T-helper 1 cell treated with Interleukin-12 subunit alpha and Interleukin-12 subunit beta and Interleukin-4 antibody, amounts not matched to agents 30 μg/mL and 1 μg/mL, for 36 hours (primary cell): ENCODE results near the gene DLG2.
"Not testable (repeated sequence)": the region's sequence is repeated elsewhere in the genome, so short reads cannot be mapped to it uniquely, and the experiment has no call there.

Experiments used
- H3K27ac Mint-ChIP-seq: one replicate; pipeline ENCODE4 v1.8.0; 2021; ENCODE audit warnings: mild to moderate bottlenecking, mixed read lengths
- H3K27me3 Mint-ChIP-seq: one replicate; pipeline ENCODE4 v1.8.0; 2021; ENCODE audit warnings: low read depth, mixed read lengths
- H3K36me3 Mint-ChIP-seq: one replicate; pipeline ENCODE4 v1.8.0; 2021; ENCODE audit warnings: low read depth, mixed read lengths
- H3K4me1 Mint-ChIP-seq: one replicate; pipeline ENCODE4 v1.8.0; 2021; ENCODE audit warnings: low read depth, mixed read lengths
- H3K4me3 Mint-ChIP-seq: one replicate; pipeline ENCODE4 v1.8.0; 2021; ENCODE audit warnings: mild to moderate bottlenecking, moderate library complexity, mixed read lengths
- H3K9me3 Mint-ChIP-seq: one replicate; pipeline ENCODE4 v1.8.0; 2021; ENCODE audit warnings: mixed read lengths

Gene DLG2

DNA sequence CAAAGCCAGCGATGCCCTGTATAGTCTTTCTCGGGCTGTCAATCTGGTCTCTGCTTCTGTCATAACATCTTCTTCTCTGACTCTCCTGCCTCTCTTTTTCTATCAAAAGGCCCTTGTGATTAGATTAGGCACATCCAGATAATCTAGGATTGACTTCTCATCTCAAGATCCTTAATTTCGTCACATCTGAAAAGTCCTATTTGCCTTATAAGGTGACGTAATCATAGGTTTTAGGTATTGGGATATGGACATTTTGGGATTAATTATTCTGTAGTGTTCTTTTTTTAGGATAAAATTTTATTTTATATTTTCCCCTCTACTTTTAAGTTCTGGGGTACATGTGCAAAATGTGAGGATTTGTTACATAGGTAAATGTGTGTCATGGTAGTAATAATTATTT is 1860.2 kb downstream of the DLG2 start:
- H3K27ac Mint-ChIP-seq = no peak overlapping the region
- peaks cover 3% of the 10 kb centered on the region for H3K27me3 Mint-ChIP-seq
- H3K36me3 Mint-ChIP-seq = no peaks in the 10 kb centered on the region
- no peaks in the 10 kb centered on the region for H3K9me3 Mint-ChIP-seq
- H3K4me3 Mint-ChIP-seq = no peak overlapping the region
- no peaks in the 10 kb centered on the region for H3K4me1 Mint-ChIP-seq

DNA sequence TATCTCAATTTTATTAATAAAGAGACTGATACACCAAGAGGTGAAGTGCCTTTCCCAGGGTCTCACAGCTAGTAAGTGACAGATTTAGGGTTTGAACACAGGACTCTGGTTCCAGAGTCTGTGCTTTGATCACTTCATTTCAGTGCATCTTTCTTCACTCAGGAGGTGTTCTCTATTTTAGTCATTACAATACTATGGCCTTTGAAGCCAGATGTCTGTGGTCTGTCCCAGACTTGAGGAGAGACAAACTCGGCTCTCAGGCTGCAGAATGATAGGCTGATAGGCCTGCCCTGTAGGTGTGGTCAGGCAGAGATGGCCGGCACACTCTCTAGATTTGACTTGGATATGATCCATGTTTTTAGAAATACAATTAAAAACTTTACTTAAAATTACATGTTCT is 1862.5 kb downstream of the DLG2 start:
- Mint-ChIP-seq H3K4me3 (no peak overlapping the region), H3K27me3 (no peaks in the 10 kb centered on the region), H3K36me3 (no peaks in the 10 kb centered on the region), H3K27ac (no peak overlapping the region), H3K4me1 (no peaks in the 10 kb centered on the region), H3K9me3 (no peaks in the 10 kb centered on the region)

DNA sequence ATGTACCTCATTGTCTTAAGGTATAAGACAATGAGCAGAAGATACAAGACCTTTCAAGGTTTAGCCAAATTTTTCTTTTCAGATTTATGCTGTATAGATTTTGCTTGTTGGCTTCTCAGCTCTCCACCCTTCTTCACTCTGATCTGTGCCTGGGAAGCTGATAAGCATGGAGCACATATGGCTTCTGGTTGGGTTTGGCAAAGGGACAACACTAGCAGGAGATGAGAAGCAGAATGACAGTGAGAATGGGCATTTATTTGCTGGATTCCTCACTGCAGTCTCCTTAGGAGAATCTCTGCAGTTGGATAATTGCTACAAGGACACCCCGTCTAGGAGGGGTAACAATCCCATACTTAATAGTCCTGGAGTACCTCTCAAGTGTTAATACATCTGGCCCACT is 1866.2 kb downstream of the DLG2 start:
- Mint-ChIP-seq H3K9me3 (no peaks in the 10 kb centered on the region), H3K4me3 (no peak overlapping the region)

GRCh38 chr11:83759148-83759547 is 1868.0 kb downstream of the DLG2 start:
- Mint-ChIP-seq H3K27me3 (no peaks in the 10 kb centered on the region), H3K4me3 (no peak overlapping the region), H3K27ac (no peak overlapping the region), H3K36me3 (no peaks in the 10 kb centered on the region), H3K9me3 (no peaks in the 10 kb centered on the region), H3K4me1 (no peaks in the 10 kb centered on the region)

More for the DNA sequence above, 1866.2 kb downstream of the DLG2 start:
- H3K27me3 Mint-ChIP-seq = no peaks in the 10 kb centered on the region
- no peaks in the 10 kb centered on the region for H3K36me3 Mint-ChIP-seq
- H3K4me1 Mint-ChIP-seq = no peaks in the 10 kb centered on the region
- H3K27ac Mint-ChIP-seq = no peak overlapping the region

DNA sequence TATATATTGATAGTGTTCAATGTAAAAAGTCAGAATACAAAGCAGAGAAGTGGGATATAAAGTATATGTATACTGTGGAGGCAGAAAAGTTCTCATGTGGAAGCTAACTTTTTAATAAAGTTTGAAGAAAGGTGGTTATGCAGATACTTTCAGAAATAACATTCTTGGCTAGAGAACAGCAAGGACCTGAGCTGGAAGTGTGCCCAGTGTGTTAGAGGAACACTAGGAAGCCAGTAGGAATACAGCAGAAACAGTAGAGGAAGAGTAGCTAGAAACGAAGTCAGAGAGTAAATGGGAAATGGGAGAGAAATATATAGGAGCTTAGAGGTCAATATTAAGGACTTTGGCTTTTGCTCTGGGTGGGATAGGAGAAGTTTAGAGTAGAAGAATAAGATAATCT is 1876.1 kb downstream of the DLG2 start:
- H3K4me3 Mint-ChIP-seq = no peak overlapping the region
- no peaks in the 10 kb centered on the region for H3K4me1 Mint-ChIP-seq
- no peak overlapping the region for H3K27ac Mint-ChIP-seq
- H3K27me3 Mint-ChIP-seq = no peaks in the 10 kb centered on the region
- H3K9me3 Mint-ChIP-seq = no peaks in the 10 kb centered on the region
- H3K36me3 Mint-ChIP-seq = no peaks in the 10 kb centered on the region

DNA sequence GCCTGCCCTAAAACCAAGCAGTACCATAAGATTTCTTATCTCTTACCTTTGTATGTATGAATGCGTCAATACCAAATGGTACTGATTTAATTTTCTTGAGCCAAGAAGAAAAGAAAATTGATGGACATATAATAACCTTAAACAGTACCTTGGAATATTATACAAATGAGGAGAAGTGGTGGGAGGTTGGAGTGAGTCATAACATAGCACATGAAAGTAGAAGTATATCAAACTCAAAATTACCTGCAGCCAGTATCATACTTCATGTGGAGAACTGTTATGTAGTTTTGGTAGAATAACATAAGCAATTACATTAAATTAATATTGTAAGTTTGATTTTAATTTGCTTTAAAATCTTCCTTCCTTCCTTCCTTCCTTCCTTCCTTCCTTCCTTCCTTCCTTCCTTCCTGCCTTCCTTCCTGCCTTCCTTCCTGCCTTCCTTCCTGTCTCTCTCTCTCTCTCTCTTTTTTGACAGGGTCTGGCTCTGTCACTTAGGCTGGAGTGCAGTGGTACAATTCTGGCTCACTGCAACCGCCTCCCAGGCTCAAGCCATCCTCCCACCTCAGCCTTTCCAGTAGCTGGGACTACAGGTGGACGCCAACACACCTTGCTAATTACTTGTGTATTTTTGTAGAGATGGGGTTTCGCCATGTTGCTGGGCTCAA is 1880.1 kb downstream of the DLG2 start:
- H3K27me3 Mint-ChIP-seq = no peaks in the 10 kb centered on the region
- H3K27ac Mint-ChIP-seq = no peak overlapping the region
- no peaks in the 10 kb centered on the region for H3K36me3 Mint-ChIP-seq
- H3K4me3 Mint-ChIP-seq = no peak overlapping the region
- no peaks in the 10 kb centered on the region for H3K9me3 Mint-ChIP-seq
- no peaks in the 10 kb centered on the region for H3K4me1 Mint-ChIP-seq

DNA sequence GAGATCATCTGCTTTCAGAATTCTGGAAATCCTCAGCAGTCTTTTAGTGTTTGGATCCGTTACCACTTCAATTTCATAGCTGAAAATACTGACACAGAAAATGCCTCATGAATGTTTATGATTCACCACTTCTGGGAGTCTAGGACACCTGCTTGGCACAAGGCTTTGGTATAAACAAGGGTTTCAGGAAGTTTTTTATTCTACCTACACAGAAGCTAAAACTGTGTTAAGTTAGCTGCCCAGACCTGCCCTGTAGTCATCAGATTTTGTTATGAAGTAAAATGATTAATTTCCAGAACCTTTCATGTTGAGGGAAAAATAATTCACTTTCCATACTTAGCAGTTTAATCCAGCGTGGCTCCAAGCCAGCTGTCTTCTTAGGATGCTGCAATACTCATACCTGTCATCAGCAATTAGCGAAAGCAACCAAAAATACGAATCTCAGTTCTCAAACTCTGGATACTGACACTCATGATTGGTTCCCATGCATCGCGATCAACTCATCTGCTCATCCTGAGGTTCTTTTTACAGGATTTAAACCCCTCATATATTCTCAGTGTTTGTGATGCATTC is 1882.4 kb downstream of the DLG2 start:
- no peak overlapping the region for H3K27ac Mint-ChIP-seq
- no peaks in the 10 kb centered on the region for H3K36me3 Mint-ChIP-seq
- no peaks in the 10 kb centered on the region for H3K4me1 Mint-ChIP-seq
- H3K9me3 Mint-ChIP-seq = no peaks in the 10 kb centered on the region
- H3K4me3 Mint-ChIP-seq = no peak overlapping the region
- H3K27me3 Mint-ChIP-seq = no peaks in the 10 kb centered on the region

- H3K4me1 Mint-ChIP-seq = no peaks in the 10 kb centered on the region
- no peaks in the 10 kb centered on the region for H3K9me3 Mint-ChIP-seq
- H3K4me3 Mint-ChIP-seq = no peak overlapping the region
- no peaks in the 10 kb centered on the region for H3K27me3 Mint-ChIP-seq
- no peak overlapping the region for H3K27ac Mint-ChIP-seq
- no peaks in the 10 kb centered on the region for H3K36me3 Mint-ChIP-seq
These were observed 1890.5 kb downstream of the DLG2 start for GRCh38 chr11:83736684-83737083.

DNA sequence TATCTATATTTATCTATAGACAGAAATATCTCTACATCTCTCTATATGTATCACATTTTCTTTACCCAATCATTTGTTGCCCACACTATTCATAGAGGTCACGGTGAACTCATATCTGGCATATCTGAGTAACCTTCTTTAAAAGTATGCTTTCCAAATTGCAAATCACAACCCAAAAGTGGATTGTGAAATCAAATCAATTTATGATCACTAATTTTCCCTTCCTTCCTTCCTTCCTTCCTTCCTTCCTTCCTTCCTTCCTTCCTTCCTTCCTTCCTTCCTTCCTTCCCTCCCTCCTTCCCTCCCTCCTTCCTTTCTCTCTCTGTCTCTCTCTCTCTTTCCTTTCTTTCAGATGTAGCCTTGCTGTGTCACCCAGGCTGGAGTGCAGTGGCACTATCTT is 1893.0 kb downstream of the DLG2 start:
- H3K27ac Mint-ChIP-seq = no peak overlapping the region

DNA sequence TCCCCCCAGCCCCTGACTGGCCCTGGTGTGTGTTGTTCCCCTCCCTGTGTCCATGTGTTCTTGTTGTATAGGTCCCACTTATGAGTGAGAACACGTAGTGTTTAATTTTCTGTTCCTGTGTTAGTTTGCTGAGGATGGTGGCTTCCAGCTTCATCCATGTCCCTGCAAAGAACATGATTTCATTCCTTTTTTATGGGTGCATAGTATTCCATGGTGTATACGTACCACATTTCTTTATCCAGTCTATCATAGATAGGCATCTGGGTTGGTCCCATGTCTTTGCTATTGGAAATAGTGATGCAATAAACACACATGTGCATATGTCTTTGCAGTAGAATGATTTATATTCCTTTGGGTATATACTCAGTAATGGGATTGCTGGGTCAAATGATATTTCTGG is 1895.9 kb downstream of the DLG2 start:
- H3K9me3 Mint-ChIP-seq, H3K4me1 Mint-ChIP-seq, H3K27ac Mint-ChIP-seq, H3K36me3 Mint-ChIP-seq, H3K27me3 Mint-ChIP-seq, H3K4me3 Mint-ChIP-seq: not testable (repeated sequence)

More for the DNA sequence above, 1893.0 kb downstream of the DLG2 start:
- Mint-ChIP-seq H3K27me3 (no peaks in the 10 kb centered on the region), H3K4me3 (no peak overlapping the region), H3K9me3 (no peaks in the 10 kb centered on the region), H3K36me3 (no peaks in the 10 kb centered on the region), H3K4me1 (no peaks in the 10 kb centered on the region)

- Mint-ChIP-seq H3K4me3 (no peak overlapping the region), H3K4me1 (peaks cover 2% of the 10 kb centered on the region), H3K9me3 (no peaks in the 10 kb centered on the region), H3K27me3 (peaks cover 18% of the 10 kb centered on the region), H3K27ac (no peak overlapping the region), H3K36me3 (no peaks in the 10 kb centered on the region)
These were observed 1898.9 kb downstream of the DLG2 start for GRCh38 chr11:83728281-83728680.

GRCh38 chr11:83727251-83727650 is 1899.9 kb downstream of the DLG2 start:
- Mint-ChIP-seq H3K9me3 (no peaks in the 10 kb centered on the region), H3K36me3 (no peaks in the 10 kb centered on the region), H3K27me3 (peaks cover 18% of the 10 kb centered on the region), H3K4me3 (no peak overlapping the region), H3K4me1 (peaks cover 2% of the 10 kb centered on the region), H3K27ac (no peak overlapping the region)

DNA sequence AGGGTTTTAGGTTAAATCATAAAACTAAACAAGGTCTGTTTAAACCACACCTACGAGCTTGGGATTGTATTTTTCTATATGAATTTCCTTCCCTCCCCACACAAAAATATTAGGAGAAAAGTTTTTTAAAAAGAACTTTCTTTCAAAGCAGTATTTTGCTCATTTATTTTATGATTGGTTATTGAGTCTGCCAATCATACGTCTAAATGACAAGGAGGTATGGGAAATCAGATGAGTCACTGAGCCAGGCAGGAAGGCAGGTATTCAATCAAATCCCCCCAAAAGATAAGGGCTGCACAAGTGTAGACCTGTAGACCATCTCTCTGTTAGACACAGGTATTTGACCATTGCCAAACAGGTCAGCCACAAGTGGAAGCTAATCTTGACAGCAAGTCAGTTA is 1900.8 kb downstream of the DLG2 start:
- H3K27ac Mint-ChIP-seq = no peak overlapping the region
- H3K9me3 Mint-ChIP-seq = no peaks in the 10 kb centered on the region
- H3K27me3 Mint-ChIP-seq = peaks cover 18% of the 10 kb centered on the region
- H3K4me3 Mint-ChIP-seq = no peak overlapping the region
- H3K36me3 Mint-ChIP-seq = no peaks in the 10 kb centered on the region
- peaks cover 2% of the 10 kb centered on the region for H3K4me1 Mint-ChIP-seq

DNA sequence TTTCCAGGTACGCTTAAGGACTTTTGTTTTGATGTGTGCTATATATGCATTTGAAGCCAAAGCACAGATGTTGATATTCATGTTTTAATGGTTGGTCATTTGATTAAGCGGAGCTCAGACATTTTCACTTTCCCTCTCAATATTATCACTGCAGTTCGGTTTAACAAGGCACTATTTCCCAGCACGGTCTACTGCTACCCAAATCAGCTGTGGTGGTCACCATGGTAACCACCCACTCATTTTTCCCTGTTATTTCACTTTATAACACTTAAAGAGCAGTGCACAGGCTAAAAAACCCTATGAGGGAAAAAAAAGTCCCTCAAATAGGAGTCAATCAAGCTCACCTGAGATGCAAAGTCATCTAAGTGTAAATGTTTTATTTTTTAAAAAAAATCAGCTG is 1901.4 kb downstream of the DLG2 start:
- Mint-ChIP-seq H3K36me3 (no peaks in the 10 kb centered on the region), H3K27ac (no peak overlapping the region), H3K4me3 (no peak overlapping the region), H3K4me1 (peaks cover 2% of the 10 kb centered on the region), H3K27me3 (peaks cover 18% of the 10 kb centered on the region), H3K9me3 (no peaks in the 10 kb centered on the region)

GRCh38 chr11:83725269-83725560 is 1901.9 kb downstream of the DLG2 start:
- no peak overlapping the region for H3K4me3 Mint-ChIP-seq

DNA sequence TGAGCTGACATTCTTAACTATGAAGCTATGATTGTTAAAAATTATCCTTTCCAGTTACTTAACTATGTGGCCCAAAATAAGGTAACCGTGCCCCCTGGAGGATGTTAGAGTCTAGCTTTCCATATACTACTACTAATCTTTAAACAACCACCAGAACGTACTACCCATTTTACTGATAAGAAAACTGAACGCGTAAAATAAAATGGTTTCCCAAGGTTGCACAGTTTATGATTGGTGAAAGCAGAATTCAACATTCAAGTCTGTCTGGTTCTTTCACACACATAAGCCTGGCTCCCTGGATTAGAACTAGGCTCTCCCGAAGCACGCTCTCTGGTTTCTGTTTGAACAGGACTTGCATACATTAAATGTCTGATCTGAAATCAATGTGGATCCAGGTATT is 1903.1 kb downstream of the DLG2 start:
- Mint-ChIP-seq H3K4me3 (peak overlapping the region; percentile 63), H3K36me3 (no peaks in the 10 kb centered on the region), H3K4me1 (peaks cover 2% of the 10 kb centered on the region), H3K9me3 (no peaks in the 10 kb centered on the region), H3K27me3 (peaks cover 18% of the 10 kb centered on the region), H3K27ac (no peak overlapping the region)

More at GRCh38 chr11:83725269-83725560, 1901.9 kb downstream of the DLG2 start:
- Mint-ChIP-seq H3K4me1 (peaks cover 2% of the 10 kb centered on the region), H3K36me3 (no peaks in the 10 kb centered on the region), H3K9me3 (no peaks in the 10 kb centered on the region), H3K27ac (no peak overlapping the region), H3K27me3 (peaks cover 18% of the 10 kb centered on the region)
